CD14-positive monocyte (primary cell): ENCODE data around the gene TUBGCP5. TPM values are rescaled to one million over a fixed set of nuclear protein-coding genes. Genes with fewer than 3 reads are reported as not detected.

Experiments used
- DNase-seq, 3 donors: peaks; one replicate each; pipeline ENCODE4 v3.0.0-alpha.2; 2011 to 2022
- H2AFZ ChIP-seq: 2 replicates; pipeline ENCODE4 v1.6.0; 2012; ENCODE audit warnings: mild to moderate bottlenecking, low read depth, low read length, inconsistent platforms; ENCODE audit not compliant: insufficient read depth, poor library complexity, severe bottlenecking
- H3K27ac ChIP-seq, 2 donors: 1 replicate in 1 of 2; 2 replicates in 1 of 2; pipeline ENCODE4 v1.5.1; 2012 to 2013; ENCODE audit warnings: low read length in 2 of 2, control low read depth in 1 of 2, inconsistent platforms in 1 of 2, low read depth in 1 of 2, mild to moderate bottlenecking in 1 of 2
- H3K27me3 ChIP-seq, 2 donors: one replicate each; pipeline versions ENCODE4 v1.6.0 to v1.6.1; 2011 to 2013; ENCODE audit warnings: low read length in 2 of 2; ENCODE audit not compliant: control insufficient read depth in 2 of 2, insufficient read depth in 2 of 2
- H3K36me3 ChIP-seq, 2 donors: replicated peaks in 1 of 2; 1 replicate in 1 of 2; 2 replicates in 1 of 2; pipeline versions ENCODE4 v1.5.1 to v1.6.1; 2012 to 2013; ENCODE audit warnings: low read length in 2 of 2, control low read depth in 1 of 2, inconsistent platforms in 1 of 2, mild to moderate bottlenecking in 1 of 2; ENCODE audit not compliant: insufficient read depth in 2 of 2, control insufficient read depth in 1 of 2
- H3K4me1 ChIP-seq, 2 donors: 1 replicate in 1 of 2; 2 replicates in 1 of 2; pipeline versions ENCODE4 v1.5.1 to v1.6.1; 2012 to 2013; ENCODE audit warnings: low read length in 2 of 2, control low read depth in 1 of 2, inconsistent platforms in 1 of 2, mild to moderate bottlenecking in 1 of 2, moderate library complexity in 1 of 2; ENCODE audit not compliant: insufficient read depth in 2 of 2, control insufficient read depth in 1 of 2
- H3K4me2 ChIP-seq: replicated peaks from 2 replicates; pipeline ENCODE3; 2012; ENCODE audit warnings: low read length, moderate library complexity, mild to moderate bottlenecking; ENCODE audit not compliant: poor library complexity, severe bottlenecking; ENCODE audit errors: extremely low read depth
- H3K4me3 ChIP-seq, 3 experiments: fragments of 200-600 bp in 1 of 3; sonication (generic) in 1 of 3; replicated peaks in 1 of 3; 1 replicate in 2 of 3; 2 replicates in 1 of 3; pipeline ENCODE4 v1.5.1; 2011 to 2013; ENCODE audit warnings: low read length in 3 of 3, mild to moderate bottlenecking in 3 of 3, control low read depth in 2 of 3, low read depth in 2 of 3, inconsistent platforms in 1 of 3, moderate library complexity in 1 of 3
- H3K79me2 ChIP-seq: 2 replicates; pipeline ENCODE4 v1.6.0; 2012; ENCODE audit warnings: mild to moderate bottlenecking, control low read depth, inconsistent platforms, low read length, moderate library complexity; ENCODE audit not compliant: insufficient read depth
- H3K9ac ChIP-seq: 2 replicates; pipeline ENCODE4 v1.6.0; 2017; ENCODE audit warnings: low read length, mild to moderate bottlenecking; ENCODE audit not compliant: insufficient read depth, poor library complexity, severe bottlenecking
- H3K9me3 ChIP-seq, 2 donors: replicated peaks in 1 of 2; 1 replicate in 1 of 2; 2 replicates in 1 of 2; pipeline versions ENCODE4 v1.5.1 to v1.6.1; 2012 to 2013; ENCODE audit warnings: low read length in 2 of 2, control low read depth in 1 of 2; ENCODE audit not compliant: control insufficient read depth in 1 of 2, insufficient read depth in 1 of 2
- H4K20me1 ChIP-seq: 2 replicates; pipeline ENCODE4 v1.6.0; 2012; ENCODE audit warnings: mild to moderate bottlenecking, low read length, control low read depth, moderate library complexity; ENCODE audit not compliant: insufficient read depth
- H3K27ac Mint-ChIP-seq, 7 donors: one replicate each; pipeline ENCODE4 v1.8.0; 2020; ENCODE audit warnings: mild to moderate bottlenecking in 7 of 7, mixed read lengths in 7 of 7, moderate library complexity in 6 of 7, inconsistent platforms in 2 of 7
- H3K27me3 Mint-ChIP-seq, 3 donors: one replicate each; pipeline ENCODE4 v1.8.0; 2021 to 2022; ENCODE audit warnings: low read depth in 3 of 3, mild to moderate bottlenecking in 3 of 3, mixed read lengths in 3 of 3, moderate library complexity in 3 of 3, inconsistent platforms in 1 of 3
- H3K36me3 Mint-ChIP-seq, 2 donors: one replicate each; pipeline ENCODE4 v1.8.0; 2020; ENCODE audit warnings: mixed read lengths in 2 of 2, inconsistent platforms in 1 of 2, mild to moderate bottlenecking in 1 of 2
- H3K4me1 Mint-ChIP-seq: one replicate; pipeline ENCODE4 v1.8.0; 2020; ENCODE audit warnings: mild to moderate bottlenecking, mixed read lengths
- H3K4me3 Mint-ChIP-seq, 2 donors: one replicate each; pipeline ENCODE4 v1.8.0; 2020; ENCODE audit warnings: mild to moderate bottlenecking in 2 of 2, mixed read lengths in 2 of 2, moderate library complexity in 1 of 2
- H3K9me3 Mint-ChIP-seq, 7 donors: one replicate each; pipeline ENCODE4 v1.8.0; 2020 to 2022; ENCODE audit warnings: mixed read lengths in 7 of 7, mild to moderate bottlenecking in 6 of 7, moderate library complexity in 6 of 7, inconsistent platforms in 2 of 7
- CTCF ChIP-seq: fragments of 200-600 bp; IDR thresholded peaks from one replicate; pipeline ENCODE4 v1.8.0; 2022; ENCODE audit warnings: antibody characterized with exemption, mild to moderate bottlenecking
- WGBS: methylation state at CpG from one replicate; pipeline ENCODE4 v1.1.5; 2013; ENCODE audit warnings: missing lambda C conversion rate; ENCODE audit not compliant: insufficient coverage; 5-methylcytosine and 5-hydroxymethylcytosine counted together
- intact Hi-C, 2 donors: fragments of 100-400 bp; cut with micrococcal nuclease; formaldehyde crosslinking; loops; one replicate each; pipeline versions ENCODE4 v1.15.0 to v1.15.1; 2023
- polyA plus RNA-seq, 3 donors: library from polyadenylated mRNA; depleted of rRNA in 1 of 3; unstranded in 2 of 3; stranded (reverse) in 1 of 3; fragments of 300-500 nt in 2 of 3; fragments of >200 nt in 1 of 3; fragmentation: Illumina TruSeq in 2 of 3; gene quantifications; 1 replicate in 2 of 3; 2 replicates in 1 of 3; pipeline ENCODE4 v1.2.3, GENCODE V29; 2012 to 2021

Gene TUBGCP5
- polyA plus RNA-seq, 3 donors = 1.4 to 5.8 (median 1.8) TPM

- no peaks in the 10 kb centered on the region for H4K20me1 ChIP-seq
- no peak for DNase-seq
- peaks cover 31 to 76% of the 10 kb centered on the region in 2 donors for H3K36me3 ChIP-seq
- H3K9me3 ChIP-seq = no peaks in the 10 kb centered on the region
- H3K27me3 Mint-ChIP-seq = no peaks in the 10 kb centered on the region
- intact Hi-C loops = no loop called here
- H3K9ac ChIP-seq = no peak overlapping the region
- no peaks in the 10 kb centered on the region for H3K79me2 ChIP-seq
- H3K27ac Mint-ChIP-seq = no peak overlapping the region
- no peak overlapping the region for H3K4me3 ChIP-seq
- H3K4me1 ChIP-seq = no peaks in the 10 kb centered on the region
- no peak overlapping the region for H2AFZ ChIP-seq
- H3K4me3 Mint-ChIP-seq = no peak overlapping the region
- no peak for TF ChIP-seq CTCF
- no peaks in the 10 kb centered on the region for H3K4me1 Mint-ChIP-seq
- no peaks in the 10 kb centered on the region for H3K27me3 ChIP-seq
- peaks cover 57 to 62% of the 10 kb centered on the region in 2 donors for H3K36me3 Mint-ChIP-seq
- WGBS = 100% methylated on average over 1 of the region's 5 CpGs
- no peak overlapping the region for H3K4me2 ChIP-seq
- no peaks in the 10 kb centered on the region for H3K9me3 Mint-ChIP-seq
- H3K27ac ChIP-seq = no peak overlapping the region
These were observed 35.6 kb downstream of the TUBGCP5 start for GRCh38 chr15:23003736-23004135.

- H3K9me3 Mint-ChIP-seq = no peaks in the 10 kb centered on the region
- no peak overlapping the region for H3K4me3 Mint-ChIP-seq
- Histone ChIP-seq H3K4me1 (no peaks in the 10 kb centered on the region), H3K9ac (no peak overlapping the region), H4K20me1 (no peaks in the 10 kb centered on the region), H3K27ac (no peak overlapping the region), H3K27me3 (no peaks in the 10 kb centered on the region), H2AFZ (no peak overlapping the region), H3K36me3 (peaks cover 27 to 69% of the 10 kb centered on the region in 2 donors), H3K4me3 (no peak overlapping the region), H3K79me2 (no peaks in the 10 kb centered on the region), H3K4me2 (no peak overlapping the region), H3K9me3 (no peaks in the 10 kb centered on the region)
- 100% methylated on average over 2 of the region's 2 CpGs for WGBS
- H3K27ac Mint-ChIP-seq = peak overlapping the region in 1 of 7 donors; percentile 35
- H3K36me3 Mint-ChIP-seq = peaks cover 54 to 65% of the 10 kb centered on the region in 2 donors
- TF ChIP-seq CTCF = no peak
- H3K4me1 Mint-ChIP-seq = no peaks in the 10 kb centered on the region
- no peaks in the 10 kb centered on the region for H3K27me3 Mint-ChIP-seq
- DNase-seq = no peak
- intact Hi-C loops = no loop called here
These were observed 36.4 kb downstream of the TUBGCP5 start for GRCh38 chr15:23002920-23003319.
